ENCODE measurements around the gene MYL6B.

The MYL6B gene

GRCh38 chr12:56159482-56160192, 7.2 kb downstream of the MYL6B start:
- peak overlapping the region; percentile 67 to 99 for H3K4me3 ChIP-seq (ENCODE audit: low read depth in 1 of 2, low read length in 1 of 2)
- H3K27ac ChIP-seq, result peak overlapping the region; percentile 96
- H3K9me3 ChIP-seq, result no peaks in the 10 kb centered on the region
- no peak for TF ChIP-seq CTCF (IDR thresholded peaks at IDR 0.05)
- H3K4me1 ChIP-seq (ENCODE audit: control insufficient read depth in 1 of 2, insufficient read depth in 1 of 2, low read depth in 1 of 2, low read length in 1 of 2), result peaks cover 44 to 50% of the 10 kb centered on the region in 2 experiments
- peaks cover 51% of the 10 kb centered on the region for H3K36me3 ChIP-seq
- no peaks in the 10 kb centered on the region for H3K27me3 ChIP-seq

GRCh38 chr12:56160193-56160763, 7.9 kb downstream of the MYL6B start:
- peaks cover 57% of the 10 kb centered on the region for H3K36me3 ChIP-seq

GRCh38 chr12:56160894-56161689, 8.7 kb downstream of the MYL6B start:
- Histone ChIP-seq H3K9me3 (no peaks in the 10 kb centered on the region), H3K27ac (peak overlapping the region; percentile 96), H3K4me3 (ENCODE audit: low read depth in 1 of 2, low read length in 1 of 2) (peak overlapping the region; percentile 67 to 99), H3K27me3 (no peaks in the 10 kb centered on the region), H3K4me1 (ENCODE audit: control insufficient read depth in 1 of 2, insufficient read depth in 1 of 2, low read depth in 1 of 2, low read length in 1 of 2) (peaks cover 44 to 50% of the 10 kb centered on the region in 2 experiments), H3K36me3 (peaks cover 66% of the 10 kb centered on the region)
- no peak for TF ChIP-seq CTCF (IDR thresholded peaks at IDR 0.05)

More at GRCh38 chr12:56160193-56160763, 7.9 kb downstream of the MYL6B start:
- H3K27me3 ChIP-seq, result no peaks in the 10 kb centered on the region
- no peaks in the 10 kb centered on the region for H3K9me3 ChIP-seq
- peak overlapping the region; percentile 96 for H3K27ac ChIP-seq
- peak overlapping the region; percentile 67 to 99 for H3K4me3 ChIP-seq (ENCODE audit: low read depth in 1 of 2, low read length in 1 of 2)
- H3K4me1 ChIP-seq (ENCODE audit: control insufficient read depth in 1 of 2, insufficient read depth in 1 of 2, low read depth in 1 of 2, low read length in 1 of 2), result peaks cover 44 to 50% of the 10 kb centered on the region in 2 experiments
- TF ChIP-seq CTCF (IDR thresholded peaks at IDR 0.05), result no peak

- Histone ChIP-seq H3K4me1 (ENCODE audit: control insufficient read depth in 1 of 2, insufficient read depth in 1 of 2, low read depth in 1 of 2, low read length in 1 of 2) (peaks cover 42 to 45% of the 10 kb centered on the region in 2 experiments), H3K4me3 (ENCODE audit: low read depth in 1 of 2, low read length in 1 of 2) (no peak overlapping the region), H3K36me3 (peaks cover 73% of the 10 kb centered on the region), H3K27ac (peak overlapping the region; percentile 96), H3K27me3 (no peaks in the 10 kb centered on the region), H3K9me3 (no peaks in the 10 kb centered on the region)
- TF ChIP-seq CTCF (IDR thresholded peaks at IDR 0.05), result no peak
These were observed 9.4 kb downstream of the MYL6B start for GRCh38 chr12:56161690-56162351.

All from neutrophil (primary cell).